Erythroblast (primary cell): ENCODE data around the gene ADAMTSL4.
"Not testable (repeated sequence)": the region's sequence is repeated elsewhere in the genome, so short reads cannot be mapped to it uniquely, and the experiment has no call there.

Source experiments
- GATA1 ChIP-seq: IDR thresholded peaks from 2 replicates; pipeline ENCODE4 v1.6.1; 2011; ENCODE audit warnings: low read depth, mild to moderate bottlenecking, control low read depth, low read length, moderate library complexity
- POLR2A ChIP-seq: IDR thresholded peaks from 2 replicates; pipeline ENCODE4 v1.6.1; 2011; ENCODE audit warnings: mild to moderate bottlenecking, low read length

- not testable (repeated sequence) for TF ChIP-seq POLR2A, GATA1
Measured at GRCh38 chr1:150580966-150581365, 31.8 kb downstream of the ADAMTSL4 start.
